HEK293 (cell line): ENCODE measurements around the gene C6orf89.

Experiments used
- TF ChIP-seq, protein P1 (sequence below): fragments of 450-650 bp; formaldehyde crosslinking; IDR thresholded peaks from 2 replicates; pipeline ENCODE4 v1.5.1; 2016; ENCODE audit warnings: missing biosample characterization, missing genetic modification characterization
- TF ChIP-seq, protein P2 (sequence below): IDR thresholded peaks from 2 replicates; pipeline ENCODE4 v1.6.1; 2011; ENCODE audit warnings: mild to moderate bottlenecking, low read depth, low read length, borderline replicate concordance
- TF ChIP-seq, protein P3 (sequence below): fragments of 450-650 bp; formaldehyde crosslinking; conservative IDR thresholded peaks from 2 replicates; pipeline ENCODE4 v1.5.1; 2016; ENCODE audit warnings: low read depth, missing biosample characterization, missing genetic modification characterization

DNA sequence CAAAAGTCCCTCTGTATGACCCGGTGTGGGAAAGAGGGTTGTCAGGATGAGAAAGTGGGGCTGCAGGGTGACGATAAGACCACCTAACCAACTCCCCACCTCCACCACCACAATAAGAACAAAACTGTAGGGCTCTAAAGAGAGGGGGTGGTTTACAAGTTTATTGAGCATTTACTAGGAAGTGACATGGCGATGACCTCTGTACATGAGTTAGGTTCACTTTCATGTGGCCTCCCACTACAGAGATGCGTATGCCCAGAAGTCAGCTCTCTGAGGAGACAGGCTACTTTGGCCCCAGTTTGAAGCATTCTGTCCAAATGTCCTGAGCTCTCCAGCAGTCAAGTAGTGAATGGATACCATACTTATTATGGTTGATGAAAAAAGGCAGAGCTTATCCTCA is 40.1 kb downstream of the C6orf89 start:
- TF ChIP-seq, protein P1, sequence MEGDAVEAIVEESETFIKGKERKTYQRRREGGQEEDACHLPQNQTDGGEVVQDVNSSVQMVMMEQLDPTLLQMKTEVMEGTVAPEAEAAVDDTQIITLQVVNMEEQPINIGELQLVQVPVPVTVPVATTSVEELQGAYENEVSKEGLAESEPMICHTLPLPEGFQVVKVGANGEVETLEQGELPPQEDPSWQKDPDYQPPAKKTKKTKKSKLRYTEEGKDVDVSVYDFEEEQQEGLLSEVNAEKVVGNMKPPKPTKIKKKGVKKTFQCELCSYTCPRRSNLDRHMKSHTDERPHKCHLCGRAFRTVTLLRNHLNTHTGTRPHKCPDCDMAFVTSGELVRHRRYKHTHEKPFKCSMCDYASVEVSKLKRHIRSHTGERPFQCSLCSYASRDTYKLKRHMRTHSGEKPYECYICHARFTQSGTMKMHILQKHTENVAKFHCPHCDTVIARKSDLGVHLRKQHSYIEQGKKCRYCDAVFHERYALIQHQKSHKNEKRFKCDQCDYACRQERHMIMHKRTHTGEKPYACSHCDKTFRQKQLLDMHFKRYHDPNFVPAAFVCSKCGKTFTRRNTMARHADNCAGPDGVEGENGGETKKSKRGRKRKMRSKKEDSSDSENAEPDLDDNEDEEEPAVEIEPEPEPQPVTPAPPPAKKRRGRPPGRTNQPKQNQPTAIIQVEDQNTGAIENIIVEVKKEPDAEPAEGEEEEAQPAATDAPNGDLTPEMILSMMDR (tag by site-specific recombination): no peak
- TF ChIP-seq, protein P2, sequence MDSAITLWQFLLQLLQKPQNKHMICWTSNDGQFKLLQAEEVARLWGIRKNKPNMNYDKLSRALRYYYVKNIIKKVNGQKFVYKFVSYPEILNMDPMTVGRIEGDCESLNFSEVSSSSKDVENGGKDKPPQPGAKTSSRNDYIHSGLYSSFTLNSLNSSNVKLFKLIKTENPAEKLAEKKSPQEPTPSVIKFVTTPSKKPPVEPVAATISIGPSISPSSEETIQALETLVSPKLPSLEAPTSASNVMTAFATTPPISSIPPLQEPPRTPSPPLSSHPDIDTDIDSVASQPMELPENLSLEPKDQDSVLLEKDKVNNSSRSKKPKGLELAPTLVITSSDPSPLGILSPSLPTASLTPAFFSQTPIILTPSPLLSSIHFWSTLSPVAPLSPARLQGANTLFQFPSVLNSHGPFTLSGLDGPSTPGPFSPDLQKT: no peak
- TF ChIP-seq, protein P3, sequence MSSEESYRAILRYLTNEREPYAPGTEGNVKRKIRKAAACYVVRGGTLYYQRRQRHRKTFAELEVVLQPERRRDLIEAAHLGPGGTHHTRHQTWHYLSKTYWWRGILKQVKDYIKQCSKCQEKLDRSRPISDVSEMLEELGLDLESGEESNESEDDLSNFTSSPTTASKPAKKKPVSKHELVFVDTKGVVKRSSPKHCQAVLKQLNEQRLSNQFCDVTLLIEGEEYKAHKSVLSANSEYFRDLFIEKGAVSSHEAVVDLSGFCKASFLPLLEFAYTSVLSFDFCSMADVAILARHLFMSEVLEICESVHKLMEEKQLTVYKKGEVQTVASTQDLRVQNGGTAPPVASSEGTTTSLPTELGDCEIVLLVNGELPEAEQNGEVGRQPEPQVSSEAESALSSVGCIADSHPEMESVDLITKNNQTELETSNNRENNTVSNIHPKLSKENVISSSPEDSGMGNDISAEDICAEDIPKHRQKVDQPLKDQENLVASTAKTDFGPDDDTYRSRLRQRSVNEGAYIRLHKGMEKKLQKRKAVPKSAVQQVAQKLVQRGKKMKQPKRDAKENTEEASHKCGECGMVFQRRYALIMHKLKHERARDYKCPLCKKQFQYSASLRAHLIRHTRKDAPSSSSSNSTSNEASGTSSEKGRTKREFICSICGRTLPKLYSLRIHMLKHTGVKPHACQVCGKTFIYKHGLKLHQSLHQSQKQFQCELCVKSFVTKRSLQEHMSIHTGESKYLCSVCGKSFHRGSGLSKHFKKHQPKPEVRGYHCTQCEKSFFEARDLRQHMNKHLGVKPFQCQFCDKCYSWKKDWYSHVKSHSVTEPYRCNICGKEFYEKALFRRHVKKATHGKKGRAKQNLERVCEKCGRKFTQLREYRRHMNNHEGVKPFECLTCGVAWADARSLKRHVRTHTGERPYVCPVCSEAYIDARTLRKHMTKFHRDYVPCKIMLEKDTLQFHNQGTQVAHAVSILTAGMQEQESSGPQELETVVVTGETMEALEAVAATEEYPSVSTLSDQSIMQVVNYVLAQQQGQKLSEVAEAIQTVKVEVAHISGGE (tag by site-specific recombination): no peak
